Left lung (tissue), 10 donors: Measurements from ENCODE around the gene TSSK3. TPM values are rescaled to one million over a fixed set of nuclear protein-coding genes. Genes with fewer than 3 reads are reported as not detected.
A peak's percentile ranks its signal among the peaks of the same experiment; 100 is the strongest.

Experiments used
- ATAC-seq: fragments of 200-7000 bp; cut with Tn5 transposase; one replicate; pipeline ENCODE4 v1.9.1; 2020; ENCODE audit warnings: moderate library complexity
- DNase-seq, 4 donors: peaks; one replicate each; pipeline ENCODE4 v3.0.0-alpha.2; 2013 to 2020
- H3K27ac ChIP-seq, 2 donors: fragments of 200-600 bp; sonication (generic) in 1 of 2; one replicate each; pipeline versions ENCODE4 v1.5.0 to v1.8.0; 2020 to 2021
- H3K27me3 ChIP-seq, 2 donors: fragments of 200-600 bp; sonication (generic) in 1 of 2; one replicate each; pipeline versions ENCODE4 v1.5.0 to v1.8.0; 2020 to 2021
- H3K36me3 ChIP-seq, 2 donors: fragments of 200-600 bp; sonication (generic) in 1 of 2; one replicate each; pipeline versions ENCODE4 v1.5.0 to v1.8.0; 2020 to 2021
- H3K4me1 ChIP-seq, 2 donors: fragments of 200-600 bp; one replicate each; pipeline ENCODE4 v1.8.0; 2021
- H3K4me3 ChIP-seq, 2 donors: fragments of 200-600 bp; sonication (generic) in 1 of 2; one replicate each; pipeline versions ENCODE4 v1.5.0 to v1.8.0; 2020 to 2021; ENCODE audit warnings: mild to moderate bottlenecking in 1 of 2
- H3K9me3 ChIP-seq, 2 donors: fragments of 200-600 bp; sonication (generic) in 1 of 2; one replicate each; pipeline versions ENCODE4 v1.5.0 to v1.8.0; 2020 to 2021
- CTCF ChIP-seq, 2 donors: fragments of 200-600 bp; sonication (generic) in 1 of 2; IDR thresholded peaks; one replicate each; pipeline versions ENCODE4 v1.5.0 to v1.8.0; 2021; ENCODE audit warnings: antibody characterized with exemption in 2 of 2
- intact Hi-C, 2 donors: fragments of 100-400 bp; cut with DNase I; formaldehyde crosslinking; loops; one replicate each; pipeline versions ENCODE4 v1.11.2 to v1.14.2; 2022
- polyA plus RNA-seq, 6 donors: library from polyadenylated mRNA; unstranded; fragments of 120-200 nt; gene quantifications; one replicate each; pipeline ENCODE4 v1.2.1, GENCODE V29; 2013; ENCODE audit not compliant: insufficient read length in 6 of 6
- total RNA-seq, 2 donors: library from RNA; stranded (reverse); fragmentation: NEBNext Ultra II Directional; extraction: Animal tissue kit (Norgen Biotek cat#: 25700); gene quantifications; one replicate each; pipeline ENCODE4 v1.2.1, GENCODE V29; 2021
- donor health status: DM: no; HTN: yes; CAD: no.
- donor health status: DM: no; HTN: no; CAD: no.

TSSK3 gene
- total and polyA plus RNA-seq, 8 donors, result 1.8 to 7.8 (median 4.0) TPM

- no peak for DNase-seq
- no peak for ATAC-seq
- peaks cover 0 to 14% of the 10 kb centered on the region in 2 donors for H3K4me1 ChIP-seq
- no peaks in the 10 kb centered on the region for H3K27me3 ChIP-seq
- no peak for TF ChIP-seq CTCF (IDR thresholded peaks at IDR 0.05)
- H3K36me3 ChIP-seq, result no peaks in the 10 kb centered on the region
- H3K4me3 ChIP-seq, result no peak overlapping the region
- H3K9me3 ChIP-seq, result no peaks in the 10 kb centered on the region
- H3K27ac ChIP-seq, result no peak overlapping the region
- intact Hi-C loops, result no loop called here
Measured at GRCh38 chr1:32399843-32400242, 37.5 kb downstream of the TSSK3 start.

GRCh38 chr1:32400876-32401631, 38.7 kb downstream of the TSSK3 start:
- ATAC-seq (peak; percentile 98), DNase-seq (peak; percentile 74 to 91 (median 84))
- Histone ChIP-seq H3K4me3 (no peak overlapping the region), H3K36me3 (no peaks in the 10 kb centered on the region), H3K4me1 (peaks cover 0 to 5% of the 10 kb centered on the region in 2 donors), H3K27ac (peak overlapping the region in 1 of 2 donors; percentile 28), H3K27me3 (no peaks in the 10 kb centered on the region), H3K9me3 (no peaks in the 10 kb centered on the region)
- TF ChIP-seq CTCF (IDR thresholded peaks at IDR 0.05), result peak; percentile 76 to 85
- intact Hi-C loops, result no loop called here

- Histone ChIP-seq H3K4me1 (peaks cover 0 to 5% of the 10 kb centered on the region in 2 donors), H3K27ac (no peak overlapping the region), H3K9me3 (no peaks in the 10 kb centered on the region), H3K4me3 (no peak overlapping the region), H3K36me3 (no peaks in the 10 kb centered on the region), H3K27me3 (no peaks in the 10 kb centered on the region)
- DNase-seq, result no peak
- intact Hi-C loops, result no loop called here
- TF ChIP-seq CTCF (IDR thresholded peaks at IDR 0.05), result no peak
- no peak for ATAC-seq
Measured at GRCh38 chr1:32404946-32405345, 42.6 kb downstream of the TSSK3 start.

- Histone ChIP-seq H3K27me3 (no peaks in the 10 kb centered on the region), H3K36me3 (no peaks in the 10 kb centered on the region), H3K4me3 (no peak overlapping the region), H3K27ac (no peak overlapping the region), H3K4me1 (peaks cover 0 to 5% of the 10 kb centered on the region in 2 donors), H3K9me3 (no peaks in the 10 kb centered on the region)
- ATAC-seq (peak; percentile 39), DNase-seq (no peak)
- no peak for TF ChIP-seq CTCF (IDR thresholded peaks at IDR 0.05)
- intact Hi-C loops, result no loop called here
Measured at GRCh38 chr1:32405672-32406467, 43.5 kb downstream of the TSSK3 start.

- Histone ChIP-seq H3K27me3 (no peaks in the 10 kb centered on the region), H3K36me3 (no peaks in the 10 kb centered on the region), H3K4me3 (no peak overlapping the region), H3K9me3 (no peaks in the 10 kb centered on the region), H3K27ac (no peak overlapping the region), H3K4me1 (no peaks in the 10 kb centered on the region)
- no peak for DNase-seq
- TF ChIP-seq CTCF (IDR thresholded peaks at IDR 0.05), result no peak
- no peak for ATAC-seq
- intact Hi-C loops, result no loop called here
Measured at GRCh38 chr1:32406629-32407111, 44.3 kb downstream of the TSSK3 start.
